Measurements from ENCODE around the gene HDAC4. TPM values are rescaled to one million over a fixed set of nuclear protein-coding genes. Genes with fewer than 3 reads are reported as not detected.

The HDAC4 gene
- total RNA-seq, 1 donor from 2014 or later = 39.0 TPM

GRCh38 chr2:239432174-239432573 lies 31.4 kb upstream of the HDAC4 start:
- TF ChIP-seq CTCF (conservative IDR thresholded peaks at IDR 0.05) = no peak
- no peak for DNase-seq (ENCODE audit: extremely low spot score, unreplicated experiment)
- no peaks in the 10 kb centered on the region for H3K36me3 Mint-ChIP-seq
- peaks cover 6% of the 10 kb centered on the region for H3K27me3 Mint-ChIP-seq
- H3K27ac Mint-ChIP-seq = no peak overlapping the region
- no peaks in the 10 kb centered on the region for H3K4me1 Mint-ChIP-seq (ENCODE audit: unreplicated experiment)
- peaks cover 3% of the 10 kb centered on the region for H3K9me3 Mint-ChIP-seq
- H3K4me3 Mint-ChIP-seq = no peak overlapping the region

GRCh38 chr2:239431536-239431935 lies 30.7 kb upstream of the HDAC4 start:
- Mint-ChIP-seq H3K27ac (no peak overlapping the region), H3K27me3 (peaks cover 8% of the 10 kb centered on the region), H3K9me3 (peaks cover 2% of the 10 kb centered on the region), H3K4me3 (no peak overlapping the region), H3K36me3 (no peaks in the 10 kb centered on the region), H3K4me1 (ENCODE audit: unreplicated experiment) (no peaks in the 10 kb centered on the region)
- DNase-seq (ENCODE audit: extremely low spot score, unreplicated experiment) = no peak
- no peak for TF ChIP-seq CTCF (conservative IDR thresholded peaks at IDR 0.05)

DNA sequence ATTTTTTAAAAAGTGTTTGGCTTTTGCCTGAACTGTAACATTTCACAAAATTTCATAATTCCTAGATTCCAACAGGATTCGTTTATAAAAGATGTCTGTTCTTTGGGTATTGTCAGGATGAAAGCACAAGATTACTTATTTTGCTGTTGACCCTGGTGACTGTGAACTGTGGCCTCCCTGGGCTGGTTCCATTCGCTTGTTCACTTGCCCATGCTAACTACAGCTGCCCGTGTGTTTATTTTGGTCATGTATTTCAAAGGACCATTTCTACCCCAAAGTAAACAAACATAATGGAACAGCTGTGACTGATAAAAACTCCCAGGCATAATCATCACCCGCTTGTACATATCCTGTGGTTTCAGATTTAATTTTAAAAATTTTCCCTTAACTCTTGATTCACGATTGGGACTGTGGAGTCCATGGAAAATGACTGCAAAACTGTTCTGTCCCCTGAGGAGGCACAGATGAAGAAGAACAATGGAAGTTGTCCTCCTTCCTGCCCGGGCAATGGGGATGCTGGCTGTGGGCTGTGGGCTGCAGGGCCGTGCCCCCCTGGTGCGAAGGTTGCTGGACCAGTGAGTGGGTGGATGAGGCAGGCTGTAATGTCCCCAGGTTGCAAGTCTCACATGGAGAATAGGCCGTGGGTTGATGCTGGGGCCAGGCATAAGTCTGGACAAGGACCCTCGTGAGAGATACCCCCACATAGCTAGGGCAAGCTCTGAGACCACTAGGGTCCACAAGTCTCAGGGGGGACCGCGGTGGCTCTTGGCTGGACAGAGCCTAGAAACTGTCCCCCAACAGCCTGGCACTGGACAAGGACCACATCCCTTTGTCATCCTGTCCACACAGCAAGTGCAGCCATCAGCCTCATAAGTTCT lies 28.9 kb upstream of the HDAC4 start:
- H3K4me1 Mint-ChIP-seq (ENCODE audit: unreplicated experiment) = no peaks in the 10 kb centered on the region
- no peaks in the 10 kb centered on the region for H3K36me3 Mint-ChIP-seq
- DNase-seq (ENCODE audit: extremely low spot score, unreplicated experiment) = no peak

DNA sequence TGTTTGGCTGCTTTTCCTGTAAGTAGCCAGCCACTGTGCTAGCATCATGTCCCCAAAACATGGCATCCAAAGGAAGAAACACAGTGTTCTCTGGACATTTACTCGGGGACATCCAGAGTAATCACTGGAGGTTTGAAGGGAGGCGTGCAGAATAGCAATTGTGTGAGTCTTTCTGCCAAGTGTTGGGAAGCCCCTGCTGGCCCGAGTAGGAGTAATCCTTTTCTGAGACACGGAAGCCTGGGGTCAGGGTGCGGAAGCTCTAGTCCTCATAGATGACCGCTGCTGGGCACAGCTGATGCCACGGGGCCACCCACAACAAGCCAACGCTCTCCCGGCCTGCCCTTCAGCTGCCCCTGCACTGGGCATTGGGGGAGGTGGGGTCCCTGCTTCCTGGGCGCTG lies 24.8 kb upstream of the HDAC4 start:
- Mint-ChIP-seq H3K27ac (no peak overlapping the region), H3K4me1 (ENCODE audit: unreplicated experiment) (no peaks in the 10 kb centered on the region), H3K4me3 (no peak overlapping the region), H3K36me3 (no peaks in the 10 kb centered on the region), H3K27me3 (peaks cover 10% of the 10 kb centered on the region), H3K9me3 (no peaks in the 10 kb centered on the region)
- no peak for DNase-seq (ENCODE audit: extremely low spot score, unreplicated experiment)
- TF ChIP-seq CTCF (conservative IDR thresholded peaks at IDR 0.05) = no peak

More for the DNA sequence above, 28.9 kb upstream of the HDAC4 start:
- Mint-ChIP-seq H3K27me3 (peaks cover 10% of the 10 kb centered on the region), H3K4me3 (no peak overlapping the region), H3K9me3 (no peaks in the 10 kb centered on the region), H3K27ac (no peak overlapping the region)
- TF ChIP-seq CTCF (conservative IDR thresholded peaks at IDR 0.05) = no peak

DNA sequence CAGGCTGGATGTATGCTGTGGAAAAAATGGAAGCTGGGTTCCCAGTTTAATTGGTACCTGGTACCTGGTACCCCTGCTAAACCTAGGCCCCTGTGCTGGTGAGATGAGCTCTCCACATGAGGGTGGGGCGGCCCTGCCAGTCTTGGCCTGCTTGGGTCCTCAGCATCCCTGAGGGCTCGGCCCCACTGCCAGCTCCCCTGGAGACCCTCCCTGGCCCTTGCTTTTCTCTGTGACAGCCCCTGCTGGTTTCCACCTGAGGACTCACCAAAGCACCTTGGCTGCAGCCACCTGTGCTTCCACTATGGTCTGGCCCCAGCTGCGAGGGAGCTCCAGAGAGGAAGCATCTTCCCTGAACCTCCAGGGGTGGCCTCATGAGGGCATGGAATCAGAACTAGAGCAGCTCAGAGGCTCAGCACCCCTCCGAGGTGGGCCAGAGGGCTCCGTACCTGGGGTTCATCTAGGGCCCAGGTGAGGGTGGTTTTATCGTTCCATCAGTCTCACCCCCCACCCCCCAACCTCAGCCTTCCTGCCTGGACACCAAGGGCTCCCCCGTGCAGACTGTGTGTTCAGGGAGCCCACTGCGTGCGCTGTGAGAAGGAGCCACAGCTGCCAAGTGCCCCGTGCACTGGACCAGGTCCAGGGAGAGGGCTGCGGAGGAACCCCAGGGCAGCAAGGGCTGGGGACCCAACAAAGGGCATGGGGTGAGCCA lies 23.7 kb upstream of the HDAC4 start:
- H3K9me3 Mint-ChIP-seq = no peaks in the 10 kb centered on the region
- no peak overlapping the region for H3K4me3 Mint-ChIP-seq
- DNase-seq (ENCODE audit: extremely low spot score, unreplicated experiment) = no peak
- no peaks in the 10 kb centered on the region for H3K36me3 Mint-ChIP-seq
- peaks cover 10% of the 10 kb centered on the region for H3K27me3 Mint-ChIP-seq
- TF ChIP-seq CTCF (conservative IDR thresholded peaks at IDR 0.05) = no peak
- H3K27ac Mint-ChIP-seq = no peak overlapping the region
- no peaks in the 10 kb centered on the region for H3K4me1 Mint-ChIP-seq (ENCODE audit: unreplicated experiment)

All from type B pancreatic cell (in vitro differentiated cells).